IMR-90 (cell line): ENCODE measurements around the gene PPP1R37. TPM values are rescaled to one million over a fixed set of nuclear protein-coding genes. Genes with fewer than 3 reads are reported as not detected.

Source experiments
- ATAC-seq: fragments of 200-7000 bp; cut with Tn5 transposase; 2 replicates; pipeline ENCODE4 v1.9.1; 2020; ENCODE audit warnings: low read depth, mild to moderate bottlenecking, moderate library complexity
- BruUV-seq: library from RNA; stranded (reverse); fragments of 400-500 nt; replicated peaks from 2 replicates; lab custom pipeline; 2021; lab: Mats Ljungman, UMichigan
- CTCF ChIA-PET: fragments of 300-600 bp; formaldehyde crosslinking; extraction: SDS; loops from one replicate; lab custom pipeline; 2021; ENCODE audit warnings: antibody characterized with exemption; lab: Yijun Ruan, JAX
- POLR2A ChIA-PET: fragments of 300-600 bp; sonication (Branson Sonifier 250); formaldehyde crosslinking; loops from one replicate; lab custom pipeline; 2022; ENCODE audit warnings: antibody characterized with exemption; ENCODE audit not compliant: unreplicated experiment; lab: Charles Lee
- DNase-seq: peaks from one replicate; pipeline ENCODE4 v3.0.0; 2013
- H2AFZ ChIP-seq: replicated peaks from 2 replicates; pipeline ENCODE3; 2013; ENCODE audit warnings: low read length, mild to moderate bottlenecking; ENCODE audit not compliant: poor library complexity
- H2AK5ac ChIP-seq: 2 replicates; pipeline ENCODE4 v1.6.1; 2013; ENCODE audit warnings: low read depth, low read length, inconsistent platforms
- H2AK9ac ChIP-seq: replicated peaks from 2 replicates; pipeline ENCODE3; 2013; ENCODE audit warnings: mild to moderate bottlenecking, low read depth, low read length, moderate library complexity; ENCODE audit not compliant: poor library complexity
- H2BK120ac ChIP-seq: 2 replicates; pipeline ENCODE4 v1.6.1; 2013; ENCODE audit warnings: low read depth, low read length, inconsistent platforms
- H2BK15ac ChIP-seq: 3 replicates; pipeline ENCODE4 v1.6.1; 2013; ENCODE audit warnings: low read depth, low read length, inconsistent platforms
- H2BK20ac ChIP-seq: 2 replicates; pipeline ENCODE4 v1.6.1; 2013; ENCODE audit warnings: low read depth, mild to moderate bottlenecking, inconsistent platforms, low read length, moderate library complexity
- H2BK5ac ChIP-seq: 2 replicates; pipeline ENCODE4 v1.6.1; 2013; ENCODE audit warnings: mild to moderate bottlenecking, low read depth, low read length, inconsistent platforms; ENCODE audit not compliant: poor library complexity, severe bottlenecking
- H3K14ac ChIP-seq: replicated peaks from 2 replicates; pipeline ENCODE4 v1.6.1; 2013; ENCODE audit warnings: low read depth, low read length, inconsistent platforms
- H3K18ac ChIP-seq: 2 replicates; pipeline ENCODE4 v1.6.1; 2013; ENCODE audit warnings: low read depth, low read length, control low read depth
- H3K23ac ChIP-seq: 2 replicates; pipeline ENCODE4 v1.6.1; 2013; ENCODE audit warnings: low read depth, low read length, inconsistent platforms
- H3K27ac ChIP-seq: 2 replicates; pipeline ENCODE4 v1.5.1; 2013; ENCODE audit warnings: mild to moderate bottlenecking, control low read depth, low read length; ENCODE audit not compliant: insufficient read depth
- H3K27me3 ChIP-seq: 2 replicates; pipeline ENCODE4 v1.6.1; 2013; ENCODE audit warnings: low read length; ENCODE audit not compliant: control insufficient read depth, insufficient read depth
- H3K36me3 ChIP-seq: 2 replicates; pipeline ENCODE4 v1.6.1; 2013; ENCODE audit warnings: low read length, mixed read lengths; ENCODE audit not compliant: control insufficient read depth, insufficient read depth
- H3K4ac ChIP-seq: 2 replicates; pipeline ENCODE4 v1.6.1; 2013; ENCODE audit warnings: low read depth, low read length, inconsistent platforms
- H3K4me1 ChIP-seq: 2 replicates; pipeline ENCODE4 v1.6.1; 2013; ENCODE audit warnings: low read length, mixed read lengths; ENCODE audit not compliant: control insufficient read depth, insufficient read depth
- H3K4me2 ChIP-seq: 2 replicates; pipeline ENCODE4 v1.6.1; 2013; ENCODE audit warnings: low read depth, mild to moderate bottlenecking, control low read depth, low read length, moderate library complexity
- H3K4me3 ChIP-seq: 2 replicates; pipeline ENCODE4 v1.5.1; 2013; ENCODE audit warnings: low read depth, mild to moderate bottlenecking, control low read depth, low read length, moderate library complexity; ENCODE audit not compliant: insufficient read depth
- H3K56ac ChIP-seq: 2 replicates; pipeline ENCODE4 v1.6.1; 2013; ENCODE audit warnings: low read length, inconsistent platforms; ENCODE audit not compliant: insufficient read depth; ENCODE audit errors: extremely low read depth
- H3K79me1 ChIP-seq, 2 experiments: 2 replicates each; pipeline ENCODE4 v1.6.1; 2013; ENCODE audit warnings: low read length in 2 of 2, inconsistent platforms in 1 of 2, low read depth in 1 of 2
- H3K9ac ChIP-seq: 2 replicates; pipeline ENCODE4 v1.6.1; 2013; ENCODE audit warnings: low read depth, low read length, control low read depth
- H3K9me1 ChIP-seq: 2 replicates; pipeline ENCODE4 v1.6.1; 2013; ENCODE audit warnings: low read length, inconsistent platforms; ENCODE audit not compliant: insufficient read depth
- H3K9me3 ChIP-seq: 2 replicates; pipeline ENCODE4 v1.6.1; 2013; ENCODE audit warnings: low read length; ENCODE audit not compliant: control insufficient read depth, insufficient read depth
- H4K20me1 ChIP-seq: 2 replicates; pipeline ENCODE4 v1.6.1; 2013; ENCODE audit warnings: low read length, inconsistent platforms; ENCODE audit not compliant: insufficient read depth
- H4K5ac ChIP-seq: 2 replicates; pipeline ENCODE4 v1.6.1; 2013; ENCODE audit warnings: mild to moderate bottlenecking, low read depth, low read length, control low read depth
- H4K8ac ChIP-seq, 2 experiments: 2 replicates each; pipeline ENCODE4 v1.6.1; 2013; ENCODE audit warnings: low read depth in 2 of 2, low read length in 2 of 2, control low read depth in 1 of 2, inconsistent platforms in 1 of 2
- H4K91ac ChIP-seq: 2 replicates; pipeline ENCODE4 v1.6.1; 2013; ENCODE audit warnings: low read depth, low read length, inconsistent platforms; ENCODE audit not compliant: insufficient read depth
- BHLHE40 ChIP-seq: fragments of 150-350 bp; IDR thresholded peaks from 2 replicates; pipeline ENCODE4 v1.6.1; 2016; ENCODE audit warnings: mild to moderate bottlenecking, low read depth, low read length
- FOS ChIP-seq: fragments of 150-350 bp; IDR thresholded peaks from 2 replicates; pipeline ENCODE4 v1.6.1; 2016; ENCODE audit warnings: low read depth, low read length
- MAZ ChIP-seq: IDR thresholded peaks from 2 replicates; pipeline ENCODE4 v1.6.1; 2012; ENCODE audit warnings: low read depth, mild to moderate bottlenecking, low read length, improper control_type of control experiment, moderate library complexity, borderline replicate concordance
- RCOR1 ChIP-seq: IDR thresholded peaks from 2 replicates; pipeline ENCODE4 v1.6.1; 2012; ENCODE audit warnings: mild to moderate bottlenecking, low read length, improper control_type of control experiment; ENCODE audit not compliant: insufficient replicate concordance
- SMC3 ChIP-seq: fragments of 150-350 bp; IDR thresholded peaks from 2 replicates; pipeline ENCODE4 v1.6.1; 2016; ENCODE audit warnings: low read depth, mild to moderate bottlenecking, antibody characterized with exemption, low read length, moderate library complexity
- WGBS, 2 experiments: methylation state at CpG; one replicate each; pipeline versions ENCODE4 v1.1.5 to v1.1.7; 2013; ENCODE audit warnings: missing lambda C conversion rate in 2 of 2; ENCODE audit not compliant: insufficient read length in 1 of 2; ENCODE audit errors: extremely low coverage in 2 of 2; 5-methylcytosine and 5-hydroxymethylcytosine counted together
- dilution Hi-C: fragments of 300-500 bp; cut with HindIII; formaldehyde crosslinking; loops from one replicate; pipeline ENCODE4 v1.14.3; 2018; ENCODE audit warnings: low sequenced_read_pairs; ENCODE audit not compliant: unreplicated experiment
- in situ Hi-C: fragments of 300-500 bp; cut with MboI; formaldehyde crosslinking; loops from 3 replicates; pipeline ENCODE4 v1.14.3; 2019; ENCODE audit warnings: low sequenced_read_pairs, inconsistent platforms, mixed read lengths
- intact Hi-C: fragments of 100-400 bp; cut with micrococcal nuclease; formaldehyde crosslinking; loops from 2 replicates; pipeline ENCODE4 v1.10.0; 2022
- polyA plus RNA-seq, 3 experiments: library from polyadenylated mRNA; depleted of rRNA; stranded (reverse); fragments of >200 nt; gene quantifications; 2 replicates each; pipeline ENCODE4 v1.2.3, GENCODE V29; 2012; ENCODE audit warnings: low replicate concordance in 1 of 3
- total RNA-seq: library from RNA; depleted of rRNA; stranded (reverse); fragments of >200 nt; gene quantifications from 2 replicates; pipeline ENCODE4 v1.2.3, GENCODE V29; 2012
- TF ChIP-seq, protein P1 (sequence below): conservative IDR thresholded peaks from 2 replicates; pipeline ENCODE4 v1.5.1; 2012; ENCODE audit warnings: mild to moderate bottlenecking, low read depth, low read length, improper control_type of control experiment
- TF ChIP-seq, protein P2 (sequence below): fragments of 150-350 bp; IDR thresholded peaks from 2 replicates; pipeline ENCODE4 v1.6.1; 2017; ENCODE audit warnings: mild to moderate bottlenecking, antibody characterized with exemption, low read length, low read depth

PPP1R37 gene
- total and polyA plus RNA-seq, 2 of the 4 experiments (the other 2 are of a cell fraction), result 13.1 to 18.5 TPM

DNA sequence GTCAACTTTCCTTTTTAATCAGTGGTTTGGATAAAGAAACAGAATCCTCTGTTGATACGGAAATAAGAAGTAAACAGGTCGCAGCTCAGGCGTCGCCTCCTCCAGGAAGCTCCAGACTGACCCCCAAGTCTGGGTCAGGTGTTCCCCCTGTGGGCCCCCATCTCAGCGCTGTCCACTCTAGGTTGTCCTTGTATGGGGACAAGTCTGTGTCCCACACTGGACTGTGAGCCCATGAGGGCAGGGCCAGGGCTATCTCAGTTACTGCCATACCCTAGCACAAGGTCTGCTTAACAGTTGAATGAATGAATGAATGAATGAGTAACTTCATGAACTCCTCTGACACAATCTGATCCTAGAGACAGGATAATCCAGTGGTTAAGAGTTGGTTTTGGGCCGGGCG is 46.6 kb upstream of the PPP1R37 start:
- Histone ChIP-seq H2BK15ac (no peak overlapping the region), H3K4me1 (peaks cover 2% of the 10 kb centered on the region; the same call in 1 of the 2 replicates), H3K4me3 (no peak overlapping the region), H3K4me2 (no peak overlapping the region), H3K23ac (no peak overlapping the region), H3K36me3 (peaks cover 40% of the 10 kb centered on the region), H3K9me1 (peaks cover 18% of the 10 kb centered on the region; the same call in 1 of the 2 replicates), H4K5ac (no peak overlapping the region), H3K79me1 (peaks cover 43 to 68% of the 10 kb centered on the region in 2 experiments), H2BK5ac (no peak overlapping the region), H4K20me1 (peaks cover 83% of the 10 kb centered on the region), H3K14ac (no peak overlapping the region), H2AK5ac (no peak overlapping the region), H2AK9ac (no peak overlapping the region), H4K91ac (no peak overlapping the region), H2BK120ac (no peak overlapping the region), H3K27ac (no peak overlapping the region), H3K9ac (no peak overlapping the region), H3K56ac (no peak overlapping the region), H3K27me3 (no peaks in the 10 kb centered on the region), H2BK20ac (no peak overlapping the region), H2AFZ (no peak overlapping the region), H3K4ac (no peak overlapping the region), H3K18ac (no peak overlapping the region), H3K9me3 (no peaks in the 10 kb centered on the region), H4K8ac (no peak overlapping the region)
- ATAC-seq (no peak), DNase-seq (no peak)
- TF ChIP-seq RCOR1, result no peak
- TF ChIP-seq MAZ, result no peak
- TF ChIP-seq, protein P1, sequence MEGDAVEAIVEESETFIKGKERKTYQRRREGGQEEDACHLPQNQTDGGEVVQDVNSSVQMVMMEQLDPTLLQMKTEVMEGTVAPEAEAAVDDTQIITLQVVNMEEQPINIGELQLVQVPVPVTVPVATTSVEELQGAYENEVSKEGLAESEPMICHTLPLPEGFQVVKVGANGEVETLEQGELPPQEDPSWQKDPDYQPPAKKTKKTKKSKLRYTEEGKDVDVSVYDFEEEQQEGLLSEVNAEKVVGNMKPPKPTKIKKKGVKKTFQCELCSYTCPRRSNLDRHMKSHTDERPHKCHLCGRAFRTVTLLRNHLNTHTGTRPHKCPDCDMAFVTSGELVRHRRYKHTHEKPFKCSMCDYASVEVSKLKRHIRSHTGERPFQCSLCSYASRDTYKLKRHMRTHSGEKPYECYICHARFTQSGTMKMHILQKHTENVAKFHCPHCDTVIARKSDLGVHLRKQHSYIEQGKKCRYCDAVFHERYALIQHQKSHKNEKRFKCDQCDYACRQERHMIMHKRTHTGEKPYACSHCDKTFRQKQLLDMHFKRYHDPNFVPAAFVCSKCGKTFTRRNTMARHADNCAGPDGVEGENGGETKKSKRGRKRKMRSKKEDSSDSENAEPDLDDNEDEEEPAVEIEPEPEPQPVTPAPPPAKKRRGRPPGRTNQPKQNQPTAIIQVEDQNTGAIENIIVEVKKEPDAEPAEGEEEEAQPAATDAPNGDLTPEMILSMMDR, result no peak
- TF ChIP-seq, protein P2, sequence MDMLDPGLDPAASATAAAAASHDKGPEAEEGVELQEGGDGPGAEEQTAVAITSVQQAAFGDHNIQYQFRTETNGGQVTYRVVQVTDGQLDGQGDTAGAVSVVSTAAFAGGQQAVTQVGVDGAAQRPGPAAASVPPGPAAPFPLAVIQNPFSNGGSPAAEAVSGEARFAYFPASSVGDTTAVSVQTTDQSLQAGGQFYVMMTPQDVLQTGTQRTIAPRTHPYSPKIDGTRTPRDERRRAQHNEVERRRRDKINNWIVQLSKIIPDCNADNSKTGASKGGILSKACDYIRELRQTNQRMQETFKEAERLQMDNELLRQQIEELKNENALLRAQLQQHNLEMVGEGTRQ, result no peak
- no peak for TF ChIP-seq SMC3
- TF ChIP-seq FOS, result no peak
- TF ChIP-seq BHLHE40, result no peak
- in situ Hi-C loops, result no loop called here
- POLR2A ChIA-PET, result no interaction called here
- CTCF ChIA-PET, result interaction anchor here (1.5 kb wide), 1 partner anchor 13 kb away, joined by 5 read pairs; no protein-coding TSS in a partner anchor
- intact Hi-C loops, result no loop called here
- 100% methylated on average over 3 of the region's 7 CpGs; no CpG with 5 or more reads in 1 of the 2 experiments for WGBS, 2 experiments
- dilution Hi-C loops, result no loop called here
- no TSS peak for BruUV-seq
